Parathyroid adenoma (tissue), 2 donors: Measurements from ENCODE around the gene WRNIP1.

Experiments
- H2AFZ ChIP-seq: fragments of 300-600 bp; sonication (generic); one replicate; pipeline ENCODE4 v1.7.0; 2017; ENCODE audit warnings: antibody characterized with exemption, mild to moderate bottlenecking
- H3K27ac ChIP-seq: fragments of 300-600 bp; sonication (generic); one replicate; pipeline ENCODE4 v1.7.0; 2017
- H3K27me3 ChIP-seq: fragments of 300-600 bp; sonication (generic); one replicate; pipeline ENCODE4 v1.7.0; 2017; ENCODE audit warnings: low read length; ENCODE audit not compliant: control insufficient read depth, insufficient read depth
- H3K36me3 ChIP-seq: fragments of 300-600 bp; sonication (generic); one replicate; pipeline ENCODE4 v1.7.0; 2017; ENCODE audit warnings: low read length; ENCODE audit not compliant: control insufficient read depth, insufficient read depth
- H3K4me1 ChIP-seq: fragments of 300-600 bp; sonication (generic); one replicate; pipeline ENCODE4 v1.7.0; 2017; ENCODE audit warnings: control low read depth
- H3K4me2 ChIP-seq: fragments of 300-600 bp; sonication (generic); one replicate; pipeline ENCODE4 v1.7.0; 2017; ENCODE audit warnings: low read length
- H3K4me3 ChIP-seq: fragments of 300-600 bp; sonication (generic); one replicate; pipeline ENCODE4 v1.7.0; 2017; ENCODE audit warnings: low read depth, low read length
- H3K79me2 ChIP-seq: fragments of 300-600 bp; sonication (generic); one replicate; pipeline ENCODE4 v1.7.0; 2017; ENCODE audit warnings: control low read depth
- H3K9ac ChIP-seq: fragments of 300-600 bp; sonication (generic); one replicate; pipeline ENCODE4 v1.7.0; 2017; ENCODE audit warnings: mild to moderate bottlenecking
- H3K9me3 ChIP-seq: fragments of 300-600 bp; sonication (generic); one replicate; pipeline ENCODE4 v1.7.0; 2017; ENCODE audit warnings: low read length; ENCODE audit not compliant: control insufficient read depth
- CTCF ChIP-seq: fragments of 300-600 bp; sonication (generic); IDR thresholded peaks from one replicate; pipeline ENCODE4 v1.7.0; 2017; ENCODE audit warnings: antibody characterized with exemption, mild to moderate bottlenecking
- donor health status: primary hyperparathyroidism.

Gene WRNIP1

GRCh38 chr6:2795956-2796355 lies 30.8 kb downstream of the WRNIP1 start:
- Histone ChIP-seq H3K79me2 (no peaks in the 10 kb centered on the region), H2AFZ (no peak overlapping the region), H3K4me3 (no peak overlapping the region), H3K27ac (no peak overlapping the region), H3K9me3 (no peaks in the 10 kb centered on the region), H3K4me2 (no peak overlapping the region), H3K36me3 (no peaks in the 10 kb centered on the region), H3K27me3 (no peaks in the 10 kb centered on the region), H3K4me1 (peaks cover 3% of the 10 kb centered on the region), H3K9ac (no peak overlapping the region)
- no peak for TF ChIP-seq CTCF

DNA sequence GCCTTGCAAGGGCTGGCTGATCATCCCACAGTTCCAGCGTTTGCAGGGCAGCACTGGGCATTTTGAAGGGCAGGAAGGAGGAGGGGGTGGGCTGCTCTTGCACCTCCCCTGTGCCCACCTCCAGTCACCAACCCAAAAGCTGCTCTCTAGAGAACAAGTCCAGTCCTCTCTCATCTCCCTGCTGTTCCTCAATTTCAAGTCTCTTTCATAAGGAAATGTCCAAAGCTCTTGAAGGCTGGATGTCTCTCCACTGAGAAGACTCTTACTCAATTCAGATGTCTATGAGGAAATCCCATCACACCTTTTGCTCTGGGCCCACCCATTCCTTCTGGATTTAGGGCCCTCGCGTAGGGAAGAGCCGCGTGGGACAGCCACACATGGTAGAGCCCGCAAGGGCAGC lies 31.7 kb downstream of the WRNIP1 start:
- no peaks in the 10 kb centered on the region for H3K79me2 ChIP-seq
- H3K4me2 ChIP-seq, result no peak overlapping the region
- peaks cover 3% of the 10 kb centered on the region for H3K4me1 ChIP-seq
- H3K9me3 ChIP-seq, result no peaks in the 10 kb centered on the region
- H3K36me3 ChIP-seq, result no peaks in the 10 kb centered on the region
- H3K27me3 ChIP-seq, result no peaks in the 10 kb centered on the region
- no peak overlapping the region for H2AFZ ChIP-seq
- no peak for TF ChIP-seq CTCF
- H3K4me3 ChIP-seq, result no peak overlapping the region
- H3K9ac ChIP-seq, result no peak overlapping the region
- peak overlapping the region; percentile 5 for H3K27ac ChIP-seq

- H3K79me2 ChIP-seq, result no peaks in the 10 kb centered on the region
- no peaks in the 10 kb centered on the region for H3K27me3 ChIP-seq
- H3K4me1 ChIP-seq, result peaks cover 3% of the 10 kb centered on the region
- no peaks in the 10 kb centered on the region for H3K9me3 ChIP-seq
- peak overlapping the region; percentile 20 for H3K27ac ChIP-seq
- peak overlapping the region; percentile 32 for H3K4me2 ChIP-seq
- H3K4me3 ChIP-seq, result no peak overlapping the region
- no peak for TF ChIP-seq CTCF
- peak overlapping the region; percentile 40 for H2AFZ ChIP-seq
- no peak overlapping the region for H3K9ac ChIP-seq
- H3K36me3 ChIP-seq, result no peaks in the 10 kb centered on the region
These were observed 32.4 kb downstream of the WRNIP1 start for GRCh38 chr6:2797564-2798031.

- H3K4me2 ChIP-seq, result no peak overlapping the region
- H3K79me2 ChIP-seq, result no peaks in the 10 kb centered on the region
- H3K4me1 ChIP-seq, result peaks cover 3% of the 10 kb centered on the region
- no peak overlapping the region for H3K4me3 ChIP-seq
- H3K9ac ChIP-seq, result no peak overlapping the region
- no peaks in the 10 kb centered on the region for H3K36me3 ChIP-seq
- H3K27me3 ChIP-seq, result no peaks in the 10 kb centered on the region
- no peak for TF ChIP-seq CTCF
- no peak overlapping the region for H2AFZ ChIP-seq
- H3K9me3 ChIP-seq, result no peaks in the 10 kb centered on the region
- H3K27ac ChIP-seq, result no peak overlapping the region
These were observed 33.5 kb downstream of the WRNIP1 start for GRCh38 chr6:2798586-2799134.

DNA sequence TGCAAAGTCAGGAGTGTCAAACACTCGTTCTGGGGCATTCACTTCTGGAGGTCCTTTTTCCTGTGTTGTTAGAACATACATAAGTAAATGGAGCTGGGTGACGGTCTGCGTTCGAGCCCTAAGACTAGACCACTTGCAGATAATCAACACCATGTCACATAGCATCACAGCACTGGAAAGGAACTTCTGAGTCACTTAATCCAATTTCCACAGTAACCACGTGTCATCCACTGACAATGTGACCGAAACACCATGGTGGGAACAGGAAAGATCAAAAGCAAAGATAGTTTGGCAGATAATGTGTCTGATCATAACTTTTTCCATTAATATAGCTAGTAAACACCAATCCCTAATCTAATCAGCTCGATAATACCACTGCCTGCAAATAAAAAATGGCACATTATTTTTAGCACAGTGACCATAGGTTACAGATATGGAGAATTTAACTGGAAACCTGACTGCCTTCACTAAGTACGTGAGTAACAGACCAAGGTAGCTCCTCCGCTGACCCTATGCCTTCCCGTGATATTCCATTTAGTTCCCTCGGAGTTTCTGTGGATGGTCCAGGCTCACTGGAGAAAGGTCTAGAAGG lies 34.8 kb downstream of the WRNIP1 start:
- H3K27ac ChIP-seq, result no peak overlapping the region
- H3K79me2 ChIP-seq, result no peaks in the 10 kb centered on the region
- H3K27me3 ChIP-seq, result no peaks in the 10 kb centered on the region
- no peak for TF ChIP-seq CTCF
- H3K36me3 ChIP-seq, result no peaks in the 10 kb centered on the region
- no peak overlapping the region for H3K9ac ChIP-seq
- no peak overlapping the region for H2AFZ ChIP-seq
- H3K4me1 ChIP-seq, result peaks cover 11% of the 10 kb centered on the region
- H3K9me3 ChIP-seq, result no peaks in the 10 kb centered on the region
- H3K4me3 ChIP-seq, result no peak overlapping the region
- no peak overlapping the region for H3K4me2 ChIP-seq
